ENCODE results near the gene ITGA1. TPM values are rescaled to one million over a fixed set of nuclear protein-coding genes. Genes with fewer than 3 reads are reported as not detected.
"Not testable (repeated sequence)": the region's sequence is repeated elsewhere in the genome, so short reads cannot be mapped to it uniquely, and the experiment has no call there.

ITGA1 gene
- total RNA-seq, 1 experiment from 2014 or later: 4.0 TPM

- intact Hi-C loops (cut with micrococcal nuclease; ENCODE audit: unreplicated experiment): no loop called here
- Histone ChIP-seq H3K9me3 (ENCODE audit: insufficient read depth, low read depth) (no peaks in the 10 kb centered on the region), H3K27ac (no peak overlapping the region), H3K4me3 (no peak overlapping the region), H3K79me2 (ENCODE audit: low read depth) (no peaks in the 10 kb centered on the region), H3K9me2 (ENCODE audit: insufficient read depth) (no peaks in the 10 kb centered on the region), H4K20me1 (ENCODE audit: insufficient read depth) (no peaks in the 10 kb centered on the region), H3K4me1 (replicated peaks; ENCODE audit: insufficient read depth) (no peaks in the 10 kb centered on the region), H2AFZ (no peak overlapping the region), H3K36me3 (ENCODE audit: low read depth) (no peaks in the 10 kb centered on the region), H3K4me2 (no peak overlapping the region), H3F3A (ENCODE audit: insufficient read depth, low read depth) (no peaks in the 10 kb centered on the region), H3K27me3 (ENCODE audit: insufficient read depth, low read depth) (no peaks in the 10 kb centered on the region)
- DNase-seq: no peak
- POLR2A ChIA-PET (ENCODE audit: unreplicated experiment): no interaction called here
- BruUV-seq (replicated peaks): no TSS peak
- CTCF ChIA-PET: no interaction called here
- no peak for TF ChIP-seq CTCF (conservative IDR thresholded peaks at IDR 0.05)
- TF ChIP-seq EZH2 (IDR thresholded peaks at IDR 0.05; ENCODE audit: low read depth): no peak
Measured at GRCh38 chr5:52743012-52743411, 44.7 kb upstream of the ITGA1 start.

- H3K27ac ChIP-seq: no peak overlapping the region
- H2AFZ ChIP-seq: no peak overlapping the region
- H3K9me3 ChIP-seq (ENCODE audit: insufficient read depth, low read depth): no peaks in the 10 kb centered on the region
- H4K20me1 ChIP-seq (ENCODE audit: insufficient read depth): no peaks in the 10 kb centered on the region
- intact Hi-C loops (cut with micrococcal nuclease; ENCODE audit: unreplicated experiment): no loop called here
- CTCF ChIA-PET: no interaction called here
- no peaks in the 10 kb centered on the region for H3F3A ChIP-seq (ENCODE audit: insufficient read depth, low read depth)
- no peaks in the 10 kb centered on the region for H3K79me2 ChIP-seq (ENCODE audit: low read depth)
- BruUV-seq (replicated peaks): no TSS peak
- no peaks in the 10 kb centered on the region for H3K9me2 ChIP-seq (ENCODE audit: insufficient read depth)
- H3K4me1 ChIP-seq (replicated peaks; ENCODE audit: insufficient read depth): no peaks in the 10 kb centered on the region
- TF ChIP-seq EZH2 (IDR thresholded peaks at IDR 0.05; ENCODE audit: low read depth) (no peak), CTCF (conservative IDR thresholded peaks at IDR 0.05) (no peak)
- no peaks in the 10 kb centered on the region for H3K36me3 ChIP-seq (ENCODE audit: low read depth)
- H3K4me2 ChIP-seq: no peak overlapping the region
- no peak for DNase-seq
- no peak overlapping the region for H3K4me3 ChIP-seq
- H3K27me3 ChIP-seq (ENCODE audit: insufficient read depth, low read depth): no peaks in the 10 kb centered on the region
- POLR2A ChIA-PET (ENCODE audit: unreplicated experiment): no interaction called here
Measured at GRCh38 chr5:52743529-52743928, 44.2 kb upstream of the ITGA1 start.

- Histone ChIP-seq H3K4me2 (no peak overlapping the region), H3K27me3 (ENCODE audit: insufficient read depth, low read depth) (no peaks in the 10 kb centered on the region), H2AFZ (no peak overlapping the region), H3K79me2 (ENCODE audit: low read depth) (no peaks in the 10 kb centered on the region), H3K36me3 (ENCODE audit: low read depth) (no peaks in the 10 kb centered on the region), H3F3A (ENCODE audit: insufficient read depth, low read depth) (no peaks in the 10 kb centered on the region), H3K9me3 (ENCODE audit: insufficient read depth, low read depth) (no peaks in the 10 kb centered on the region), H3K4me1 (replicated peaks; ENCODE audit: insufficient read depth) (no peaks in the 10 kb centered on the region), H3K27ac (no peak overlapping the region), H3K9me2 (ENCODE audit: insufficient read depth) (no peaks in the 10 kb centered on the region), H3K4me3 (no peak overlapping the region), H4K20me1 (ENCODE audit: insufficient read depth) (no peaks in the 10 kb centered on the region)
- BruUV-seq (replicated peaks): no TSS peak
- ChIA-PET POLR2A (ENCODE audit: unreplicated experiment) (no interaction called here), CTCF (no interaction called here)
- TF ChIP-seq CTCF (conservative IDR thresholded peaks at IDR 0.05) (no peak), EZH2 (IDR thresholded peaks at IDR 0.05; ENCODE audit: low read depth) (no peak)
- intact Hi-C loops (cut with micrococcal nuclease; ENCODE audit: unreplicated experiment): no loop called here
- no peak for DNase-seq
Measured at GRCh38 chr5:52743970-52744369, 43.7 kb upstream of the ITGA1 start.

GRCh38 chr5:52744867-52745458, 42.8 kb upstream of the ITGA1 start:
- H3K4me1 ChIP-seq (replicated peaks; ENCODE audit: insufficient read depth); H3K27ac ChIP-seq; H3F3A ChIP-seq (ENCODE audit: insufficient read depth, low read depth); H3K79me2 ChIP-seq (ENCODE audit: low read depth); POLR2A ChIA-PET (ENCODE audit: unreplicated experiment); H4K20me1 ChIP-seq (ENCODE audit: insufficient read depth); CTCF ChIA-PET; H3K9me2 ChIP-seq (ENCODE audit: insufficient read depth); H3K27me3 ChIP-seq (ENCODE audit: insufficient read depth, low read depth); BruUV-seq (replicated peaks); H3K4me2 ChIP-seq; H3K4me3 ChIP-seq; DNase-seq; H3K36me3 ChIP-seq (ENCODE audit: low read depth); H2AFZ ChIP-seq; H3K9me3 ChIP-seq (ENCODE audit: insufficient read depth, low read depth); intact Hi-C loops (cut with micrococcal nuclease; ENCODE audit: unreplicated experiment): not testable (repeated sequence)
